Activated naive CD8-positive, alpha-beta T cell (primary cell): ENCODE results near the gene TMEM11.

Experiments used
- H3K27ac Mint-ChIP-seq: one replicate; pipeline ENCODE4 v1.8.0; 2021; ENCODE audit warnings: mixed read lengths
- H3K27me3 Mint-ChIP-seq: one replicate; pipeline ENCODE4 v1.8.0; 2021; ENCODE audit warnings: mixed read lengths
- H3K36me3 Mint-ChIP-seq: one replicate; pipeline ENCODE4 v1.8.0; 2021; ENCODE audit warnings: mixed read lengths
- H3K4me1 Mint-ChIP-seq: one replicate; pipeline ENCODE4 v1.8.0; 2021; ENCODE audit warnings: low read depth, mixed read lengths
- H3K4me3 Mint-ChIP-seq: one replicate; pipeline ENCODE4 v1.8.0; 2021; ENCODE audit warnings: mild to moderate bottlenecking, mixed read lengths
- H3K9me3 Mint-ChIP-seq: one replicate; pipeline ENCODE4 v1.8.0; 2021; ENCODE audit warnings: low read depth, mixed read lengths

TMEM11 gene

GRCh38 chr17:21247552-21248258, 33.7 kb upstream of the TMEM11 start:
- no peaks in the 10 kb centered on the region for H3K36me3 Mint-ChIP-seq
- no peaks in the 10 kb centered on the region for H3K27me3 Mint-ChIP-seq
- H3K4me3 Mint-ChIP-seq = no peak overlapping the region
- H3K27ac Mint-ChIP-seq = no peak overlapping the region
- H3K4me1 Mint-ChIP-seq = peaks cover 20% of the 10 kb centered on the region
- H3K9me3 Mint-ChIP-seq = no peaks in the 10 kb centered on the region

GRCh38 chr17:21246698-21247097, 32.7 kb upstream of the TMEM11 start:
- no peaks in the 10 kb centered on the region for H3K9me3 Mint-ChIP-seq
- H3K4me1 Mint-ChIP-seq = peaks cover 13% of the 10 kb centered on the region
- H3K4me3 Mint-ChIP-seq = no peak overlapping the region
- no peaks in the 10 kb centered on the region for H3K36me3 Mint-ChIP-seq
- H3K27me3 Mint-ChIP-seq = no peaks in the 10 kb centered on the region
- H3K27ac Mint-ChIP-seq = no peak overlapping the region

- H3K9me3 Mint-ChIP-seq = no peaks in the 10 kb centered on the region
- no peak overlapping the region for H3K27ac Mint-ChIP-seq
- no peaks in the 10 kb centered on the region for H3K36me3 Mint-ChIP-seq
- no peak overlapping the region for H3K4me3 Mint-ChIP-seq
- peaks cover 10% of the 10 kb centered on the region for H3K4me1 Mint-ChIP-seq
- H3K27me3 Mint-ChIP-seq = no peaks in the 10 kb centered on the region
Measured at GRCh38 chr17:21245639-21246084, 31.7 kb upstream of the TMEM11 start.

- Mint-ChIP-seq H3K36me3 (no peaks in the 10 kb centered on the region), H3K27ac (no peak overlapping the region), H3K4me1 (peaks cover 4% of the 10 kb centered on the region), H3K9me3 (no peaks in the 10 kb centered on the region), H3K27me3 (no peaks in the 10 kb centered on the region), H3K4me3 (no peak overlapping the region)
Measured at GRCh38 chr17:21243516-21244303, 29.7 kb upstream of the TMEM11 start.

GRCh38 chr17:21242780-21243515, 29.0 kb upstream of the TMEM11 start:
- H3K4me3 Mint-ChIP-seq = no peak overlapping the region
- H3K4me1 Mint-ChIP-seq = peaks cover 4% of the 10 kb centered on the region
- H3K27me3 Mint-ChIP-seq = no peaks in the 10 kb centered on the region
- H3K9me3 Mint-ChIP-seq = no peaks in the 10 kb centered on the region
- H3K36me3 Mint-ChIP-seq = no peaks in the 10 kb centered on the region
- H3K27ac Mint-ChIP-seq = no peak overlapping the region

- Mint-ChIP-seq H3K4me3 (no peak overlapping the region), H3K9me3 (no peaks in the 10 kb centered on the region), H3K36me3 (no peaks in the 10 kb centered on the region), H3K4me1 (peaks cover 4% of the 10 kb centered on the region), H3K27ac (no peak overlapping the region), H3K27me3 (no peaks in the 10 kb centered on the region)
Measured at GRCh38 chr17:21242026-21242697, 28.2 kb upstream of the TMEM11 start.

GRCh38 chr17:21241564-21241963, 27.6 kb upstream of the TMEM11 start:
- Mint-ChIP-seq H3K27ac (no peak overlapping the region), H3K27me3 (no peaks in the 10 kb centered on the region), H3K4me3 (no peak overlapping the region), H3K36me3 (no peaks in the 10 kb centered on the region), H3K4me1 (peaks cover 4% of the 10 kb centered on the region), H3K9me3 (no peaks in the 10 kb centered on the region)

- H3K36me3 Mint-ChIP-seq = no peaks in the 10 kb centered on the region
- no peaks in the 10 kb centered on the region for H3K4me1 Mint-ChIP-seq
- no peaks in the 10 kb centered on the region for H3K27me3 Mint-ChIP-seq
- H3K27ac Mint-ChIP-seq = no peak overlapping the region
- H3K4me3 Mint-ChIP-seq = no peak overlapping the region
- H3K9me3 Mint-ChIP-seq = no peaks in the 10 kb centered on the region
Measured at GRCh38 chr17:21240369-21241055, 26.6 kb upstream of the TMEM11 start.

- H3K9me3 Mint-ChIP-seq = no peaks in the 10 kb centered on the region
- H3K27me3 Mint-ChIP-seq = no peaks in the 10 kb centered on the region
- H3K4me3 Mint-ChIP-seq = no peak overlapping the region
- no peaks in the 10 kb centered on the region for H3K4me1 Mint-ChIP-seq
- H3K36me3 Mint-ChIP-seq = no peaks in the 10 kb centered on the region
- no peak overlapping the region for H3K27ac Mint-ChIP-seq
Measured at GRCh38 chr17:21239680-21240368, 25.9 kb upstream of the TMEM11 start.

- H3K27me3 Mint-ChIP-seq = no peaks in the 10 kb centered on the region
- H3K27ac Mint-ChIP-seq = no peak overlapping the region
- H3K36me3 Mint-ChIP-seq = peaks cover 8% of the 10 kb centered on the region
- H3K9me3 Mint-ChIP-seq = peaks cover 8% of the 10 kb centered on the region
- H3K4me3 Mint-ChIP-seq = no peak overlapping the region
- H3K4me1 Mint-ChIP-seq = no peaks in the 10 kb centered on the region
Measured at GRCh38 chr17:21235921-21236320, 22.0 kb upstream of the TMEM11 start.

GRCh38 chr17:21233581-21234347, 19.8 kb upstream of the TMEM11 start:
- peaks cover 8% of the 10 kb centered on the region for H3K36me3 Mint-ChIP-seq
- no peak overlapping the region for H3K4me3 Mint-ChIP-seq
- H3K4me1 Mint-ChIP-seq = no peaks in the 10 kb centered on the region
- no peaks in the 10 kb centered on the region for H3K27me3 Mint-ChIP-seq
- H3K9me3 Mint-ChIP-seq = peaks cover 8% of the 10 kb centered on the region
- H3K27ac Mint-ChIP-seq = no peak overlapping the region

GRCh38 chr17:21232033-21232749, 18.2 kb upstream of the TMEM11 start:
- no peaks in the 10 kb centered on the region for H3K4me1 Mint-ChIP-seq
- peaks cover 8% of the 10 kb centered on the region for H3K9me3 Mint-ChIP-seq
- H3K27me3 Mint-ChIP-seq = no peaks in the 10 kb centered on the region
- H3K4me3 Mint-ChIP-seq = no peak overlapping the region
- peaks cover 8% of the 10 kb centered on the region for H3K36me3 Mint-ChIP-seq
- H3K27ac Mint-ChIP-seq = no peak overlapping the region

- Mint-ChIP-seq H3K9me3 (peaks cover 8% of the 10 kb centered on the region), H3K4me1 (no peaks in the 10 kb centered on the region), H3K27me3 (no peaks in the 10 kb centered on the region), H3K4me3 (no peak overlapping the region), H3K36me3 (peaks cover 8% of the 10 kb centered on the region), H3K27ac (no peak overlapping the region)
Measured at GRCh38 chr17:21231533-21231932, 17.6 kb upstream of the TMEM11 start.
